A549 (cell line): Measurements from ENCODE around the gene SLC35B4. TPM values are rescaled to one million over a fixed set of nuclear protein-coding genes. Genes with fewer than 3 reads are reported as not detected.

Experiments
- ATAC-seq, 2 experiments: fragments of 200-7000 bp in 1 of 2; fragments of >200 bp in 1 of 2; cut with Nextera tagmentation in 1 of 2; cut with Tn5 transposase in 1 of 2; 3 replicates each; pipeline versions ENCODE4 v1.8.0 to v1.9.1; 2018 to 2020; ENCODE audit warnings: mild to moderate bottlenecking in 1 of 2, moderate library complexity in 1 of 2
- CTCF ChIA-PET: fragments of 300-600 bp; sonication (Branson Sonifier 250); formaldehyde crosslinking; extraction: SDS; loops from one replicate; lab custom pipeline; 2021; ENCODE audit warnings: antibody characterized with exemption, inconsistent platforms; lab: Yijun Ruan, JAX
- POLR2A ChIA-PET: fragments of 350-600 bp; formaldehyde crosslinking; extraction: SDS; loops from one replicate; lab custom pipeline; 2021; ENCODE audit warnings: antibody characterized with exemption, inconsistent platforms; lab: Yijun Ruan, JAX
- DNase-seq, 2 experiments: peaks; one replicate each; pipeline versions ENCODE4 v3.0.0 to v3.0.0-alpha.2; 2011 to 2016; ENCODE audit warnings: low read depth in 1 of 2, low spot score in 1 of 2
- FAIRE-seq: peaks from 2 replicates; lab custom pipeline; 2011; peaks lifted over from hg19 to GRCh38; lab: Jason Lieb, UNC
- H3K27ac ChIP-seq, 2 experiments: fragments of >200 bp; sonication (Bioruptor Twin); formaldehyde crosslinking; 3 replicates each; pipeline ENCODE4 v1.5.1; 2016 to 2017
- H3K4me1 ChIP-seq: fragments of >200 bp; sonication (Bioruptor Twin); formaldehyde crosslinking; 3 replicates; pipeline ENCODE4 v1.6.1; 2016
- H3K4me2 ChIP-seq: fragments of >200 bp; sonication (Bioruptor Twin); formaldehyde crosslinking; 3 replicates; pipeline ENCODE4 v1.6.1; 2016
- H3K4me3 ChIP-seq: fragments of >200 bp; sonication (Bioruptor Twin); formaldehyde crosslinking; 3 replicates; pipeline ENCODE4 v1.5.1; 2016
- H3K9me3 ChIP-seq: fragments of >200 bp; sonication (Bioruptor Twin); formaldehyde crosslinking; 3 replicates; pipeline ENCODE4 v1.6.1; 2016
- CBX2 ChIP-seq: fragments of 200-600 bp; sonication (generic); IDR thresholded peaks from 2 replicates; pipeline ENCODE4 v1.6.1; 2016; ENCODE audit warnings: low read depth, mild to moderate bottlenecking, borderline replicate concordance
- CBX8 ChIP-seq: fragments of 200-600 bp; sonication (generic); IDR thresholded peaks from 2 replicates; pipeline ENCODE4 v1.6.1; 2016
- CHD2 ChIP-seq: fragments of 150-350 bp; IDR thresholded peaks from 2 replicates; pipeline ENCODE4 v1.6.1; 2014; ENCODE audit warnings: low read length; ENCODE audit not compliant: partially characterized antibody
- CHD4 ChIP-seq: fragments of 200-600 bp; sonication (generic); IDR thresholded peaks from 2 replicates; pipeline ENCODE4 v1.6.1; 2016; ENCODE audit warnings: antibody characterized with exemption, mild to moderate bottlenecking, borderline replicate concordance
- E2F6 ChIP-seq: IDR thresholded peaks from 2 replicates; pipeline ENCODE4 v1.6.1; 2012; ENCODE audit warnings: low read depth, borderline replicate concordance
- EP300 ChIP-seq, 2 experiments: fragments of >200 bp; sonication (Bioruptor Twin); formaldehyde crosslinking; IDR thresholded peaks; 2 replicates in 1 of 2; 3 replicates in 1 of 2; pipeline ENCODE4 v1.6.1; 2016 to 2017
- ESRRA ChIP-seq: fragments of 150-350 bp; IDR thresholded peaks from 2 replicates; pipeline ENCODE4 v1.6.1; 2014; ENCODE audit warnings: mild to moderate bottlenecking, low read length, borderline replicate concordance
- FOSL2 ChIP-seq, 2 experiments: fragments of 450-650 bp in 1 of 2; fragments of >200 bp in 1 of 2; sonication (Bioruptor Twin) in 1 of 2; formaldehyde crosslinking; IDR thresholded peaks; 2 replicates each; pipeline versions ENCODE4 v1.5.0 to v1.6.1; 2016 to 2020; ENCODE audit warnings: mild to moderate bottlenecking in 1 of 2, moderate library complexity in 1 of 2
- FOXS1 ChIP-seq: fragments of 250-450 bp; sonication (Bioruptor Pico); IDR thresholded peaks from 2 replicates; pipeline ENCODE4 v1.5.0; 2020; ENCODE audit warnings: mild to moderate bottlenecking, moderate library complexity
- HES2 ChIP-seq: fragments of >200 bp; sonication (Bioruptor Twin); formaldehyde crosslinking; IDR thresholded peaks from 2 replicates; pipeline ENCODE4 v1.6.1; 2016
- HMGXB4 ChIP-seq: fragments of 250-450 bp; sonication (Bioruptor Pico); IDR thresholded peaks from 2 replicates; pipeline ENCODE4 v1.5.0; 2021; ENCODE audit warnings: mild to moderate bottlenecking, moderate library complexity, borderline replicate concordance
- HOXB13 ChIP-seq: fragments of 250-450 bp; sonication (Bioruptor Pico); IDR thresholded peaks from 2 replicates; pipeline ENCODE4 v1.5.0; 2020; ENCODE audit warnings: low read depth, mild to moderate bottlenecking, moderate library complexity
- MAFK ChIP-seq: fragments of 450-650 bp; IDR thresholded peaks from 2 replicates; pipeline ENCODE4 v1.6.1; 2014; ENCODE audit not compliant: partially characterized antibody
- MAX ChIP-seq: IDR thresholded peaks from 2 replicates; pipeline ENCODE4 v1.6.1; 2012
- MAZ ChIP-seq: fragments of 150-350 bp; IDR thresholded peaks from 2 replicates; pipeline ENCODE4 v1.6.1; 2014; ENCODE audit warnings: antibody characterized with exemption, low read depth, low read length, borderline replicate concordance
- NFE2L2 ChIP-seq: fragments of 150-350 bp; conservative IDR thresholded peaks from 2 replicates; pipeline ENCODE4 v1.6.1; 2014; ENCODE audit warnings: low read length
- PBX3 ChIP-seq: IDR thresholded peaks from 2 replicates; pipeline ENCODE4 v1.6.1; 2012
- RFX5 ChIP-seq: fragments of 450-650 bp; IDR thresholded peaks from 2 replicates; pipeline ENCODE4 v1.7.1; 2014; ENCODE audit warnings: antibody characterized with exemption, mild to moderate bottlenecking, moderate library complexity
- SMC3 ChIP-seq: fragments of >200 bp; sonication (Bioruptor Twin); formaldehyde crosslinking; IDR thresholded peaks from 3 replicates; pipeline ENCODE4 v1.6.1; 2018; ENCODE audit warnings: inconsistent platforms
- TP53 ChIP-seq: fragments of 250-450 bp; sonication (Bioruptor Pico); IDR thresholded peaks from 2 replicates; pipeline ENCODE4 v1.5.0; 2021; ENCODE audit warnings: mild to moderate bottlenecking, moderate library complexity
- ZC3H11A ChIP-seq: fragments of 450-650 bp; IDR thresholded peaks from 2 replicates; pipeline ENCODE4 v1.6.1; 2014; ENCODE audit warnings: antibody characterized with exemption, mild to moderate bottlenecking
- ZNF302 ChIP-seq: fragments of 250-450 bp; sonication (Bioruptor Pico); IDR thresholded peaks from 2 replicates; pipeline ENCODE4 v1.9.0; 2021; ENCODE audit warnings: inconsistent platforms, mild to moderate bottlenecking, moderate library complexity
- WGBS: methylation state at CpG from one replicate; pipeline ENCODE4 v1.1.6; 2017; ENCODE audit errors: missing lambda C conversion rate; 5-methylcytosine and 5-hydroxymethylcytosine counted together
- polyA plus RNA-seq, 4 experiments: library from polyadenylated mRNA; depleted of rRNA in 3 of 4; stranded (reverse); fragments of >200 nt; fragmentation: RNase III in 1 of 4; extraction: RNeasy Plus Mini Kit Qiagen cat#74134 plus additional on column Dnase treatment in 1 of 4; gene quantifications; 2 replicates in 3 of 4; 3 replicates in 1 of 4; pipeline ENCODE4 v1.2.3, GENCODE V29; 2011 to 2017

The SLC35B4 gene
- polyA plus RNA-seq, 2 of the 4 experiments (the other 2 are of a cell fraction), result 32.8 to 73.0 TPM

- ATAC-seq (no peak), DNase-seq (no peak), FAIRE-seq (no peak)
- ChIA-PET POLR2A (no interaction called here), CTCF (interaction anchor here (1.7 to 1.9 kb wide), 2 partner anchors 14 to 17 kb away, joined by 3 to 5 read pairs; no protein-coding TSS in a partner anchor)
- Histone ChIP-seq H3K4me2 (no peak overlapping the region), H3K27ac (no peak overlapping the region), H3K4me1 (peaks cover 14% of the 10 kb centered on the region), H3K9me3 (no peaks in the 10 kb centered on the region), H3K4me3 (no peak overlapping the region)
- TF ChIP-seq MAZ (no peak), FOXS1 (CRISPR knock-in tag) (no peak), NFE2L2 (no peak), CHD2 (no peak), ZC3H11A (no peak), RFX5 (no peak), ZNF302 (CRISPR knock-in tag) (no peak)
These were observed 1.7 kb upstream of the SLC35B4 start for GRCh38 chr7:134318443-134318842.

- peak overlapping the region; percentile 74 for H3K4me3 ChIP-seq
- no peak for DNase-seq
- ChIA-PET CTCF (interaction anchor here (0.6 to 2.8 kb wide), 25 partner anchors 10 to 372 kb away, joined by 3 to 23 read pairs (median 4); no protein-coding TSS in a partner anchor), POLR2A (interaction anchor here (0.5 to 2.7 kb wide), 11 partner anchors 20 to 1980 kb away, joined by 3 to 20 read pairs (median 5); partner anchors contain the start of gene BPGM)
- FAIRE-seq, result peak; percentile 88
- peak overlapping the region; percentile 82 for H3K4me2 ChIP-seq
- peaks cover 14% of the 10 kb centered on the region for H3K4me1 ChIP-seq
- no peaks in the 10 kb centered on the region for H3K9me3 ChIP-seq
- 46% methylated on average over 7 of the region's 7 CpGs for WGBS
- no peak for ATAC-seq
- TF ChIP-seq MAX (no peak), EP300 (IDR thresholded peaks at IDR 0.05) (no peak), ZNF302 (CRISPR knock-in tag) (no peak), E2F6 (no peak), CBX2 (no peak), HMGXB4 (CRISPR knock-in tag) (no peak), MAFK (peak; percentile 54), HES2 (no peak), TP53 (CRISPR knock-in tag) (no peak)
- peak overlapping the region; percentile 69 to 72 for H3K27ac ChIP-seq
These were observed 704 bp upstream of the SLC35B4 start for GRCh38 chr7:134317434-134317833.

GRCh38 chr7:134315679-134316538 lies 821 bp downstream of the SLC35B4 start:
- no peak; a peak in 2 of 6 replicates for ATAC-seq
- DNase-seq, result peak; percentile 42 to 67
- TF ChIP-seq FOSL2 (IDR thresholded peaks at IDR 0.05) (no peak), FOSL2 (CRISPR knock-in tag; IDR thresholded peaks at IDR 0.05) (no peak), SMC3 (no peak), RFX5 (no peak), PBX3 (no peak), HOXB13 (CRISPR knock-in tag) (no peak), CBX8 (no peak), ESRRA (no peak), HES2 (no peak), CHD4 (no peak)
- no peak for FAIRE-seq
- peaks cover 14% of the 10 kb centered on the region for H3K4me1 ChIP-seq
- POLR2A ChIA-PET, result interaction anchor here (0.6 to 2.7 kb wide), 10 partner anchors 14 to 330 kb away, joined by 3 to 20 read pairs (median 6); partner anchors contain the start of gene BPGM
- H3K4me2 ChIP-seq, result peak overlapping the region; percentile 74
- CTCF ChIA-PET, result interaction anchor here (0.6 to 2.8 kb wide), 27 partner anchors 11 to 374 kb away, joined by 3 to 23 read pairs (median 4); no protein-coding TSS in a partner anchor
- peak overlapping the region; percentile 90 to 92 for H3K27ac ChIP-seq
- peak overlapping the region; percentile 74 for H3K4me3 ChIP-seq
- 33% methylated on average over 20 of the region's 20 CpGs for WGBS
- no peaks in the 10 kb centered on the region for H3K9me3 ChIP-seq
